ENCODE measurements around the gene TPST2. TPM values are rescaled to one million over a fixed set of nuclear protein-coding genes. Genes with fewer than 3 reads are reported as not detected.

TPST2 gene
- polyA plus RNA-seq, 2 of the 4 experiments (the other 2 are of a cell fraction) = 10.3 to 10.5 TPM

- H3K4me1 ChIP-seq = peaks cover 11% of the 10 kb centered on the region
- H3K9me3 ChIP-seq = no peaks in the 10 kb centered on the region
- H3K4me3 ChIP-seq = no peak overlapping the region
- CTCF ChIA-PET = interaction anchor here (0.7 to 1.2 kb wide), 4 partner anchors 8 to 99 kb away, joined by 3 to 4 read pairs (median 4); no protein-coding TSS in a partner anchor
- H3K4me2 ChIP-seq = no peak overlapping the region
- WGBS (ENCODE audit: missing lambda C conversion rate) = 92% methylated on average over 4 of the region's 4 CpGs
- TF ChIP-seq ZC3H11A (IDR thresholded peaks at IDR 0.05) = no peak
- no peak for TF ChIP-seq HOXB5 (CRISPR knock-in tag; IDR thresholded peaks at IDR 0.05)
- no peak for TF ChIP-seq NPAS2 (CRISPR knock-in tag; IDR thresholded peaks at IDR 0.05; ENCODE audit: borderline replicate concordance)
- no peak for TF ChIP-seq REST (IDR thresholded peaks at IDR 0.05)
- no peak for TF ChIP-seq ELK1 (IDR thresholded peaks at IDR 0.05; ENCODE audit: low read depth, low read length)
- FAIRE-seq (no peak), DNase-seq (ENCODE audit: low read depth in 1 of 2, low spot score in 1 of 2) (no peak), ATAC-seq (no peak)
- no peak overlapping the region for H3K27ac ChIP-seq
- POLR2A ChIA-PET = no interaction called here
These were observed 65.1 kb downstream of the TPST2 start for GRCh38 chr22:26524870-26525269.

- POLR2A ChIA-PET = no interaction called here
- Histone ChIP-seq H3K4me2 (no peak overlapping the region), H3K4me3 (no peak overlapping the region), H3K4me1 (peaks cover 11% of the 10 kb centered on the region; the same call in 2 of the 3 replicates), H3K27ac (no peak overlapping the region), H3K9me3 (no peaks in the 10 kb centered on the region)
- CTCF ChIA-PET = interaction anchor here (1.3 kb wide), 1 partner anchor 20 kb away, joined by 4 read pairs; no protein-coding TSS in a partner anchor
- DNase-seq (ENCODE audit: low read depth in 1 of 2, low spot score in 1 of 2) (no peak), FAIRE-seq (no peak), ATAC-seq (no peak)
- 83% methylated on average over 2 of the region's 4 CpGs for WGBS (ENCODE audit: missing lambda C conversion rate)
- TF ChIP-seq CHD4 (IDR thresholded peaks at IDR 0.05; ENCODE audit: borderline replicate concordance) = no peak
- no peak for TF ChIP-seq RARB (CRISPR knock-in tag; IDR thresholded peaks at IDR 0.05)
- TF ChIP-seq CBX2 (IDR thresholded peaks at IDR 0.05; ENCODE audit: borderline replicate concordance, low read depth) = no peak
- no peak for TF ChIP-seq CEBPB (IDR thresholded peaks at IDR 0.05)
- TF ChIP-seq KDM1A (IDR thresholded peaks at IDR 0.05; ENCODE audit: low read depth) = no peak
- TF ChIP-seq HES2 (IDR thresholded peaks at IDR 0.05) = no peak
- no peak for TF ChIP-seq FOXS1 (CRISPR knock-in tag; IDR thresholded peaks at IDR 0.05)
These were observed 67.3 kb downstream of the TPST2 start for GRCh38 chr22:26522592-26522991.

GRCh38 chr22:26522012-26522411 is 67.9 kb downstream of the TPST2 start:
- ChIA-PET CTCF (no interaction called here), POLR2A (no interaction called here)
- TF ChIP-seq ELK1 (IDR thresholded peaks at IDR 0.05; ENCODE audit: low read depth, low read length) = no peak
- no peak for TF ChIP-seq HOXB13 (CRISPR knock-in tag; IDR thresholded peaks at IDR 0.05; ENCODE audit: low read depth)
- TF ChIP-seq HEYL (CRISPR knock-in tag; IDR thresholded peaks at IDR 0.05) = no peak
- TF ChIP-seq POLR2AphosphoS2 (conservative IDR thresholded peaks at IDR 0.05; ENCODE audit: low read length) = no peak
- no peak for TF ChIP-seq ATOH8 (CRISPR knock-in tag; IDR thresholded peaks at IDR 0.05; ENCODE audit: low read depth)
- no peak for TF ChIP-seq ESRRA (IDR thresholded peaks at IDR 0.05; ENCODE audit: borderline replicate concordance, low read length)
- TF ChIP-seq PBX3 (IDR thresholded peaks at IDR 0.05) = no peak
- no peak overlapping the region for H3K4me2 ChIP-seq
- H3K27ac ChIP-seq = no peak overlapping the region
- H3K4me1 ChIP-seq = peaks cover 11% of the 10 kb centered on the region; the same call in 2 of the 3 replicates
- FAIRE-seq = no peak
- H3K9me3 ChIP-seq = no peaks in the 10 kb centered on the region
- ATAC-seq = no peak
- no peak for DNase-seq (ENCODE audit: low read depth in 1 of 2, low spot score in 1 of 2)
- no peak overlapping the region for H3K4me3 ChIP-seq
- WGBS (ENCODE audit: missing lambda C conversion rate) = 90% methylated on average over 2 of the region's 2 CpGs
